ENCODE data around the gene MED14. TPM values are rescaled to one million over a fixed set of nuclear protein-coding genes. Genes with fewer than 3 reads are reported as not detected.

The MED14 gene
- total and polyA plus RNA-seq, 10 of the 15 experiments (the other 5 are each of a cell fraction or from before 2014, with no cell fraction given): 8.8 to 99.4 (median 29.4) TPM

DNA sequence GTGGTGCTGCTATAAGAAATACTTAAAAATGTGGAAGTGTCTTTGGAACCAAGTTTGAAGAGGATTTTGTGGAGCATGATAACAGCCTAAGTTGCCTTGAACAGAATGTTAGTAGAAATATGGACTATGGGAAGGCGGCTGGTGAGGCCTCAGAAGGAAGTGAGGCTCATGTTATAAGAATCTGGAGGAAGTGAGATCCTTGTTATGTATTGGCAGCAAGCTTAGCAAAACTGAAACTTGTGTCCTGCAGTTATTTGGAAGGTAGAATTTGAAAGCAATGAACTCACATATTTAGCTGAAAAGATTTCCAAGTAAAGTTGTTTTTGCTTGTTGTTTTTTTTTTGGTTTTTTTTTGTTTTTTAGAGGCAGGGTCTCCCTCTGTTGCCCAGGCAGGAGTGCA lies 13.6 kb upstream of the MED14 start:
- Histone ChIP-seq H3K9me3 (replicated peaks; ENCODE audit: control insufficient read depth, insufficient read depth, low read length) (peaks cover 3% of the 10 kb centered on the region), H2AFZ (ENCODE audit: control insufficient read depth, low read depth, low read length) (no peak overlapping the region), H3K36me3 (ENCODE audit: control insufficient read depth in 2 of 2, insufficient read depth in 2 of 2, low read length in 1 of 2) (no peaks in the 10 kb centered on the region), H3K79me2 (ENCODE audit: control insufficient read depth, insufficient read depth, low read length) (no peaks in the 10 kb centered on the region), H3K4me3 (no peak overlapping the region), H3K27ac (ENCODE audit: control insufficient read depth, insufficient read depth) (peak overlapping the region; percentile 70; the same call in 1 of the 2 replicates), H4K20me1 (ENCODE audit: control insufficient read depth, insufficient read depth) (no peaks in the 10 kb centered on the region), H3K4me2 (ENCODE audit: control insufficient read depth, insufficient read depth) (peak overlapping the region; percentile 78; the same call in 1 of the 2 replicates), H3K4me1 (ENCODE audit: control insufficient read depth, insufficient read depth, low read length) (peaks cover 11% of the 10 kb centered on the region), H3K27me3 (replicated peaks in 1 of 2; ENCODE audit: control insufficient read depth in 2 of 2, insufficient read depth in 2 of 2, low read length in 1 of 2) (no peaks in the 10 kb centered on the region), H3K9ac (ENCODE audit: control insufficient read depth, insufficient read depth, low read length) (no peak overlapping the region)
- no TSS peak for BruUV-seq (replicated peaks)
- in situ Hi-C loops (cut with MboI): no loop called here
- RAD21 ChIA-PET (ENCODE audit: unreplicated experiment): interaction anchor here (0.6 to 1.5 kb wide), 4 partner anchors 10 to 371 kb away, joined by 3 read pairs; no protein-coding TSS in a partner anchor
- CTCF ChIA-PET: interaction anchor here (2.0 kb wide), 1 partner anchor 10 kb away, joined by 11 read pairs; no protein-coding TSS in a partner anchor
- SMC1A ChIA-PET (ENCODE audit: uncharacterized antibody, unreplicated experiment): interaction anchor here (0.9 to 1.6 kb wide), 6 partner anchors 8 to 368 kb away, joined by 3 to 8 read pairs (median 4); no protein-coding TSS in a partner anchor
- WGBS (ENCODE audit: insufficient coverage, insufficient replicate concordance, low lambda C conversion rate, missing lambda C conversion rate): 0% methylated on average over 1 of the region's 1 CpG
- FAIRE-seq: no peak
- peak; percentile 45; the same call in 2 of the 3 replicates for ATAC-seq
- intact Hi-C loops (cut with micrococcal nuclease; ENCODE audit: unreplicated experiment): no loop called here
- POLR2A ChIA-PET: interaction anchor here (0.7 to 1.3 kb wide), 3 partner anchors 9 to 14 kb away, joined by 3 to 8 read pairs (median 4); no protein-coding TSS in a partner anchor
- DNase-seq (ENCODE audit: low read depth, low spot score): no peak
- no peak for TF ChIP-seq EGR1 (IDR thresholded peaks at IDR 0.05; ENCODE audit: borderline replicate concordance in 1 of 2, low read depth in 2 of 2, low read length in 2 of 2)
- TF ChIP-seq SPI1 (IDR thresholded peaks at IDR 0.05; ENCODE audit: borderline replicate concordance, insufficient read depth, low read depth, low read length): peak; percentile 49; the same call in 1 of the 2 replicates

GRCh38 chrX:40746521-40746920 lies 11.2 kb upstream of the MED14 start:
- no peaks in the 10 kb centered on the region for H4K20me1 ChIP-seq (ENCODE audit: control insufficient read depth, insufficient read depth)
- no peaks in the 10 kb centered on the region for H3K36me3 ChIP-seq (ENCODE audit: control insufficient read depth in 2 of 2, insufficient read depth in 2 of 2, low read length in 1 of 2)
- no peak overlapping the region for H3K4me3 ChIP-seq
- ChIA-PET SMC1A (ENCODE audit: uncharacterized antibody, unreplicated experiment) (no interaction called here), POLR2A (no interaction called here), CTCF (interaction anchor here (1.8 kb wide), 1 partner anchor 11 kb away, joined by 6 read pairs; the partner anchor contains the start of gene MED14), RAD21 (ENCODE audit: unreplicated experiment) (no interaction called here)
- ATAC-seq (no peak), FAIRE-seq (no peak), DNase-seq (ENCODE audit: low read depth, low spot score) (no peak)
- intact Hi-C loops (cut with micrococcal nuclease; ENCODE audit: unreplicated experiment): no loop called here
- H3K27me3 ChIP-seq (replicated peaks in 1 of 2; ENCODE audit: control insufficient read depth in 2 of 2, insufficient read depth in 2 of 2, low read length in 1 of 2): no peaks in the 10 kb centered on the region
- peaks cover 11% of the 10 kb centered on the region for H3K4me1 ChIP-seq (ENCODE audit: control insufficient read depth, insufficient read depth, low read length)
- H3K9me3 ChIP-seq (replicated peaks; ENCODE audit: control insufficient read depth, insufficient read depth, low read length): peaks cover 3% of the 10 kb centered on the region
- in situ Hi-C loops (cut with MboI): no loop called here
- H3K9ac ChIP-seq (ENCODE audit: control insufficient read depth, insufficient read depth, low read length): no peak overlapping the region
- no peak overlapping the region for H3K4me2 ChIP-seq (ENCODE audit: control insufficient read depth, insufficient read depth)
- H3K27ac ChIP-seq (ENCODE audit: control insufficient read depth, insufficient read depth): no peak overlapping the region
- BruUV-seq (replicated peaks): no TSS peak
- WGBS (ENCODE audit: insufficient coverage, insufficient replicate concordance, low lambda C conversion rate, missing lambda C conversion rate): 80% methylated on average over 6 of the region's 6 CpGs
- no peaks in the 10 kb centered on the region for H3K79me2 ChIP-seq (ENCODE audit: control insufficient read depth, insufficient read depth, low read length)
- no peak overlapping the region for H2AFZ ChIP-seq (ENCODE audit: control insufficient read depth, low read depth, low read length)
- TF ChIP-seq, protein P1, sequence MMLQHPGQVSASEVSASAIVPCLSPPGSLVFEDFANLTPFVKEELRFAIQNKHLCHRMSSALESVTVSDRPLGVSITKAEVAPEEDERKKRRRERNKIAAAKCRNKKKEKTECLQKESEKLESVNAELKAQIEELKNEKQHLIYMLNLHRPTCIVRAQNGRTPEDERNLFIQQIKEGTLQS (IDR thresholded peaks at IDR 0.05; ENCODE audit: borderline replicate concordance, extremely low read depth, low read depth, low read length): no peak
- TF ChIP-seq NFIC (IDR thresholded peaks at IDR 0.05; ENCODE audit: low read depth, low read length) (no peak), MXI1 (IDR thresholded peaks at IDR 0.05; ENCODE audit: low read depth, low read length) (no peak), MYC (IDR thresholded peaks at IDR 0.05; ENCODE audit: insufficient read depth, insufficient read length, insufficient replicate concordance, low read length, severe bottlenecking) (no peak), STAT3 (IDR thresholded peaks at IDR 0.05; ENCODE audit: low read depth, low read length) (no peak), CBFB (IDR thresholded peaks at IDR 0.05; ENCODE audit: low read depth) (no peak), BACH1 (IDR thresholded peaks at IDR 0.05; ENCODE audit: borderline replicate concordance) (no peak), PKNOX1 (IDR thresholded peaks at IDR 0.05) (no peak), KAT2A (conservative IDR thresholded peaks at IDR 0.05; ENCODE audit: control insufficient read depth, low read depth, low read length) (no peak), FOS (IDR thresholded peaks at IDR 0.05; ENCODE audit: borderline replicate concordance, extremely low read depth, insufficient read length) (no peak), POLR2AphosphoS2 (IDR thresholded peaks at IDR 0.05; ENCODE audit: low read depth, low read length) (no peak), NFYA (IDR thresholded peaks at IDR 0.05; ENCODE audit: borderline replicate concordance, low read depth, low read length) (no peak), MYB (IDR thresholded peaks at IDR 0.05; ENCODE audit: borderline replicate concordance, low read depth, low read length) (no peak), DPF2 (IDR thresholded peaks at IDR 0.05) (no peak), NFXL1 (IDR thresholded peaks at IDR 0.05; ENCODE audit: borderline replicate concordance) (no peak)

Data from GM12878 (cell line).